Smooth muscle cell (in vitro differentiated cells): ENCODE data around the gene C9orf72. TPM values are rescaled to one million over a fixed set of nuclear protein-coding genes. Genes with fewer than 3 reads are reported as not detected.

Experiments
- DNase-seq: peaks from one replicate; lab custom pipeline; 2025; ENCODE audit not compliant: unreplicated experiment; lab: John Stamatoyannopoulos, UW
- H2AFZ ChIP-seq: fragments of 200-600 bp; sonication (generic); 2 replicates; pipeline ENCODE4 v1.6.0; 2016; ENCODE audit warnings: antibody characterized with exemption, low read depth, mild to moderate bottlenecking
- H3F3A ChIP-seq: fragments of 200-600 bp; sonication (generic); 2 replicates; pipeline ENCODE4 v1.6.0; 2017; ENCODE audit warnings: antibody characterized with exemption, low read depth
- H3K27ac ChIP-seq: fragments of 200-600 bp; sonication (generic); 2 replicates; pipeline ENCODE4 v1.5.1; 2016; ENCODE audit warnings: low read depth, mild to moderate bottlenecking
- H3K27me3 ChIP-seq: fragments of 200-600 bp; sonication (generic); 2 replicates; pipeline ENCODE4 v1.6.1; 2016; ENCODE audit warnings: low read depth, mild to moderate bottlenecking
- H3K36me3 ChIP-seq: fragments of 200-600 bp; sonication (generic); 2 replicates; pipeline ENCODE4 v1.5.1; 2016; ENCODE audit warnings: low read depth
- H3K4me1 ChIP-seq: fragments of 200-600 bp; sonication (generic); 2 replicates; pipeline ENCODE4 v1.5.1; 2016; ENCODE audit warnings: low read depth
- H3K4me2 ChIP-seq: fragments of 200-600 bp; sonication (generic); 2 replicates; pipeline ENCODE4 v1.6.0; 2016; ENCODE audit warnings: mild to moderate bottlenecking
- H3K4me3 ChIP-seq: fragments of 200-600 bp; sonication (generic); 2 replicates; pipeline ENCODE4 v1.5.1; 2016; ENCODE audit warnings: mild to moderate bottlenecking
- H3K79me2 ChIP-seq: fragments of 200-600 bp; sonication (generic); 2 replicates; pipeline ENCODE4 v1.6.0; 2016; ENCODE audit warnings: low read depth, mild to moderate bottlenecking
- H3K9ac ChIP-seq: fragments of 200-600 bp; sonication (generic); 2 replicates; pipeline ENCODE4 v1.6.0; 2016; ENCODE audit warnings: low read depth
- H3K9me3 ChIP-seq: fragments of 200-600 bp; sonication (generic); replicated peaks from 2 replicates; pipeline ENCODE4 v1.5.1; 2016; ENCODE audit warnings: low read depth
- H4K20me1 ChIP-seq: fragments of 200-600 bp; sonication (generic); 2 replicates; pipeline ENCODE4 v1.6.0; 2016; ENCODE audit warnings: low read depth
- CTCF ChIP-seq: fragments of 200-600 bp; sonication (generic); IDR thresholded peaks from 2 replicates; pipeline ENCODE4 v1.5.1; 2017; ENCODE audit warnings: borderline replicate concordance, mild to moderate bottlenecking, antibody characterized with exemption; ENCODE audit not compliant: insufficient read depth, poor library complexity, severe bottlenecking
- WGBS: methylation state at CpG from one replicate; pipeline ENCODE4 v1.1.7; 2016; ENCODE audit warnings: low lambda C conversion rate; 5-methylcytosine and 5-hydroxymethylcytosine counted together
- polyA plus RNA-seq: library from polyadenylated mRNA; unstranded; fragments of >200 nt; fragmentation: Nextera tagmentation; extraction: Ambion mirVana; gene quantifications from 2 replicates; pipeline ENCODE4 v1.2.1, GENCODE V29; 2016
- total RNA-seq: library from RNA; depleted of rRNA; stranded (reverse); fragments of >200 nt; gene quantifications from 2 replicates; pipeline ENCODE4 v1.2.3, GENCODE V29; 2014

C9orf72 gene
- total and polyA plus RNA-seq, 2 experiments from 2014 or later: 8.2 to 12.5 TPM

GRCh38 chr9:27499451-27499850 is 73.8 kb downstream of the C9orf72 start:
- H3F3A ChIP-seq: no peaks in the 10 kb centered on the region
- no peaks in the 10 kb centered on the region for H3K36me3 ChIP-seq
- H3K4me3 ChIP-seq: no peak overlapping the region
- no peaks in the 10 kb centered on the region for H3K9me3 ChIP-seq
- H3K27me3 ChIP-seq: no peaks in the 10 kb centered on the region
- H4K20me1 ChIP-seq: no peaks in the 10 kb centered on the region
- H2AFZ ChIP-seq: no peak overlapping the region
- H3K9ac ChIP-seq: no peak overlapping the region
- peaks cover 57% of the 10 kb centered on the region for H3K4me1 ChIP-seq
- DNase-seq: no peak
- 9% methylated on average over 2 of the region's 2 CpGs for WGBS
- no peaks in the 10 kb centered on the region for H3K79me2 ChIP-seq
- H3K27ac ChIP-seq: peak overlapping the region; percentile 72
- peak overlapping the region; percentile 40 for H3K4me2 ChIP-seq
- no peak for TF ChIP-seq CTCF

GRCh38 chr9:27497883-27498417 is 75.3 kb downstream of the C9orf72 start:
- H3K4me1 ChIP-seq: peaks cover 53% of the 10 kb centered on the region

More at GRCh38 chr9:27497883-27498417, 75.3 kb downstream of the C9orf72 start:
- no peak overlapping the region for H3K9ac ChIP-seq
- H3K4me2 ChIP-seq: no peak overlapping the region
- no peak for TF ChIP-seq CTCF
- no peak overlapping the region for H3K4me3 ChIP-seq
- no peak for DNase-seq
- no peaks in the 10 kb centered on the region for H3K79me2 ChIP-seq
- H3F3A ChIP-seq: no peaks in the 10 kb centered on the region
- no peak overlapping the region for H2AFZ ChIP-seq
- H3K27ac ChIP-seq: no peak overlapping the region
- H3K27me3 ChIP-seq: no peaks in the 10 kb centered on the region
- H4K20me1 ChIP-seq: no peaks in the 10 kb centered on the region
- H3K9me3 ChIP-seq: no peaks in the 10 kb centered on the region
- 72% methylated on average over 11 of the region's 11 CpGs for WGBS
- H3K36me3 ChIP-seq: no peaks in the 10 kb centered on the region

Other genes starting within 250 kb of the C9orf72 start
- gene IFNK, start 49.2 kb downstream of the C9orf72 start, total RNA-seq: not detected in 2 replicates
- gene IFNK, start 49.2 kb downstream of the C9orf72 start, polyA plus RNA-seq: not detected in 2 replicates
- gene MOB3B, start 43.7 kb downstream of the C9orf72 start, total RNA-seq: 3.0 and 5.8 TPM in 2 replicates
- 1.7 and 4.1 TPM in 2 replicates for gene MOB3B, start 43.7 kb downstream of the C9orf72 start, polyA plus RNA-seq